GM21723 (cell line): ENCODE data around the gene VDR.
"Not testable (repeated sequence)": the region's sequence is repeated elsewhere in the genome, so short reads cannot be mapped to it uniquely, and the experiment has no call there.

ENCODE experiments used
- ATAC-seq: cut with Tn5 transposase; IDR thresholded peaks from one replicate; pipeline ENCODE4 v1.9.1; 2021; ENCODE audit warnings: mild to moderate bottlenecking, moderate library complexity; ENCODE audit not compliant: unreplicated experiment

VDR gene

GRCh38 chr12:47817272-47818006 lies 87.4 kb downstream of the VDR start:
- ATAC-seq, result no peak

DNA sequence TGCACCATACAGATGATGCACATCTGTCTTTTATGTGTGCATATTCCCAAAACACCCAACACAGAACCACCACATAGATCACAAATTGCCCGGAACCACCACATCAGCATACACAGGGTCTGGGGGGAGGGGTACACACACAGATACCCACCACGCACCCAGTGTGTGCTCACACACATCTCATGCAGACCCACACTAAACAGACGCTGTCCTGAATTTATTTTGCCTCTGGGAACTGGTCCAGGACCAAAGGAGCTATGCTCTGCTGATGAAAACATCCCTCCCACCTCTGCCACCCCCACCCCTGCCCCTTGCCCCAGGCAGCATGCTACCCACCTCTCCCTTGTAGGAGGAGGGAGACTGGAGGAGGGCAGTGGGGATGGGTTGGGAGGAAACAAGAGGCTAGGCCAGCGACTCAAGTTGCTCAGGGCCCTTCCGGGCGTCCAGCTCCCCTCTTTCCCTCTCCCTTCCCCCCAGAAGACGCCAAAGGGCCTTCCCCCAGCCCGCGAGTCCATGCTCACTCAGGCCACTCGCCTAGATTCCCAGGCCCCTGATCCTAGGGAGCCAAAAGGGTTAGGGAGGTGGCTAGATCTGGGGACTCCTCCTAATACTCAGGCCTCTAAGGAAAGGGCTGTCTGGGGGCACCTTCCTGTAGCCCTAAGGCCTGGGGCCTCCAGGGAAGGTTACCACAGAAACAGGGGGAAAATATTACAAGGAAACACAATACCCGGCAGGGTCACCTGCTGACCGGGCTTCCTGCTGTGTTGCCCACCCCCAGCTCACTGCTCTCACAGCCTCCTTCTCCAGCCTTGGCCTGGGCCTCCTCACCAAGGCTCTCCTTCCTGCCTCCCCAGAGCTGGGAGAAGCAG lies 88.2 kb downstream of the VDR start:
- no peak for ATAC-seq

GRCh38 chr12:47815447-47815846 lies 89.3 kb downstream of the VDR start:
- ATAC-seq, result not testable (repeated sequence)

DNA sequence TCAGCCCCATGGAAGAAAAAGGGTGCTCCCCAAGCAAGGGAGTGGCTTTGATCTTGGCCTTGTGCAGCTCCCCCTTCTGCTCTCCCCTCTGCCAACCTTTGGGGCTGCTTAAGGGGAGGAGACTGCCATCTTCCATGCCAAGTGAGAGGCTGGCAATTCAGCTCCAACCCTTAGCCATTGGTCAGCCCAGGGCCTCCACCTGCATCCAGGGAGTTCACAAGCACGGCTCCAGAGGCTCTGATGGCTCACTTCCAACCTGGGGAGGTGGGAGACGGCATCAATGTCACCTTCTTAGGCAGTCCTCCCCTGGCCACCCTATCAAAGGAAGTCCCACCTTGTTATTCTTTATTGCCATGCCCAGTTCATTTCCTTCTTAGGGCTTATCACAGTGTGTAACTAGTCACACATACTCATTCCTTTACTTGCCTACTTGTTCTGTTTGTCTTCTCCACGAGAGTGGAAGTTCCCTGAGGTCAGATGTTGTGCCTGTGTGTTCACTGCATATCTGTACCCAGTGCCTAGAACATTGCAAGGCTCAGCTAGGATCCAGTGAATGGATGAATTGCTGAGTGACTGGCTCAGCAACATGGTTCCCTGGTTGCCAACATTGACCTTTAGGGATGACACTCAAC lies 90.1 kb downstream of the VDR start:
- no peak for ATAC-seq

DNA sequence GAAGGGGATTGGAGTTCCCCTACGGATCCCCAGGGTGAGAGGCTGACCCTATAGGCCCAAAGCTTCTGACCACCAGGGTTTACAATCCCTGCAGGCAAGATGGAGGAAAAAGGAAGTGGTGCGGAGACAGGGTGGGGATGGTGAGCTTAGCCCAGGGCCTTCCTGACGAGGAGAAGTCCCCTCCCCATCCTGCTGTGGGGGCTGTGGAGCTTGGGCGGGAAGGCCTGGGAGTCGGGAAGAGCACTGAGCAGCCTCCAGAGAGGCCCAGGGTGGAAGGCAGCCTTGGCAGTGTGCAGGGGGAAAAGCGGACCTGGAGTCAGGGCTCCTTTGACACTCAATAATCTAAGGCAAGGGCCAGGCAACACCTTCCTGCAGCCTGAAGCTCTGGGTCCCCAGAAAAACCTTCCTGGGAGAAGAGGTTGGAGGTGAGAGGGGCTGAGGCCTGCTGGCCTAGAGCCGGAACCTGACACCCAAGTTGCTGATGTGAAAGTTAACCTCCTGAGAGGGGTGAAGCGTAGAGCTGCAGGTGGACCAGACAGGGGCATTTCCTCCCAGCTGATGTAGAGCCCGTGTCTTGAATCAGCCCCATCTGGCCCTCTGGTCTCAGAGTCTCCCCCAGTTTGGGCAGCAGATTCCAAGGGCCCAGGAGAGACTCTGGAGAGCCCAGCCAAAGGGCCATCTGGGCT lies 91.1 kb downstream of the VDR start:
- peak; percentile 39 for ATAC-seq

GRCh38 chr12:47812797-47813510 lies 91.8 kb downstream of the VDR start:
- ATAC-seq, result peak; percentile 62

DNA sequence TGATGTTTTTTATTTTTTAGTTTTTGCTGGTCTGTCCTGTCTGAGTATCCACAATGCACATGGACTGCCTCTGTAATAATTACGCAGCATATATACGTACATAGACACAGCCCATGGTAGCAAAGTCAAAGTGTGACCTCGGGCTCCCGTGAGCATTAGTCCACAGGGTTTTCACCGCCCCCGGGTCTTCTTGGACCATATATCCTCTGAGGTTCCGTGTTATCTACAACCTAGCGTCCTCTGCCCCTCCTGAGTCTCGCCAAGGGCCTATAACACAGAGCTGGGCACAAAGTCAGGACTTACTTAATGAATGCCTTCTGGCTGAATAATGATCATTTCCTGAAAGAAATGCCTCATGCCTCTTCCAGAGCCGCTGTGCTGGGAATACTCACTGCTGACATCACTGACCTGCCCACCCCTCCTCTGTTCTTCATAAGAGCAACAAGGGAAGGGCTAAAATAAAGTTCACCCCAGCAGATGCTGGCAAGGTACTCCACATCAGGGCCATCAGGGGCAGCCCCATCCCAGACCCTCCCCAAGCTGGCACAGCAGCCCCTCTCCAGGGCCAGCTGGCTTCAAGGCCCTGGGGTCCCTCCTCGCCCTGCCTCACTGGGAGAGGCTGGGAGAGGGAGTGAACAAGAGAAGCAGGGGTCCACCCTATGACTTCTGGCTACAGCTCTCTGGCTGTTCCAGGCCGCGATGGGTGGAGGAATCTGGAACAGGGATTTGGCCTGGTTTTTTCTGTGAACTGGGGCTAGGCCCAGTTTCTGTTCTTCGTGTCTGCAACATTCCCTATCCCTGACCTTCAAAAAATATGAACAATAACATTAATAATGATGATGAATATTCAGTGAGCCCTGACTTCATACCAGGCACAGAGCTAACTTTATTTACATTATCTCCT lies 93.0 kb downstream of the VDR start:
- no peak for ATAC-seq

GRCh38 chr12:47811072-47811396 lies 93.8 kb downstream of the VDR start:
- ATAC-seq, result no peak

DNA sequence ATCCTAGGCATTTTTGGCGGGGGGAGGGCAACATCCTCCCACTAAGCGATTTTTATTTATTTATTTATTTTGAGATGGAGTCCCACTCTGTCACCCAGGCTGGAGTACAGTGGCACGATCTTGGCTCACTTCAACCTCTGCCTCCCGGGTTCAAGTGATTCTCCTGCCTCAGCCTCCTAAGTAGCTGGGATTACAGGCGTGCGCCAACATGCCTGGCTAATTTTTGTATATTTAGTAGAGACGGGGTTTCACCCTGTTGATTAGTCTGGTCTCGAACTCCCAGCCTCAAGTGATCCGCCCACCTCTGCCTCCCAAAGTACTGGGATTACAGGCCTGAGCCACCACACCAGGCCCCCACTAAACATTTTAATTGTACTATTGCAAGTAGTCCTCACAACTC lies 95.3 kb downstream of the VDR start:
- ATAC-seq, result not testable (repeated sequence)

- ATAC-seq, result no peak
These were observed 96.0 kb downstream of the VDR start for GRCh38 chr12:47808574-47809365.

DNA sequence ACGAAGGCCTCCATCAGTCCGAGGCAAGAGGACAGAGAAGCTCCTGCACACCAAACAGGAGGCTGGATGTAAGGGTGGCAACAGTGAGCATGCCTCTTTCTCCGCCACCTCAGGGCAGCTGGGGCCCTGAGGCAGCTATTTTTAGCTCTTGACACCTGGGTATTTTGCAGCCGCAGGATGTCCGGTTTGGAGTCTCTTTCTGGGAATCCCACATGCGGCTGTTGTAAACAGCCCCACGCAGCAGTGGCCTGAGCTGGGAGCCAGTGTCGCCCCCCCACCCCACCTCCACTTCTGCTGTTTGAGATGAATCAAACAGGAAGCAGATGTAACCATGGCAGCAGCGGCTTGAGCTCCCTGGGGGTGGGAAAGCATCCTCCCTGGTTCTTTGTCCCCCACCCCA lies 96.7 kb downstream of the VDR start:
- peak; percentile 51 for ATAC-seq

DNA sequence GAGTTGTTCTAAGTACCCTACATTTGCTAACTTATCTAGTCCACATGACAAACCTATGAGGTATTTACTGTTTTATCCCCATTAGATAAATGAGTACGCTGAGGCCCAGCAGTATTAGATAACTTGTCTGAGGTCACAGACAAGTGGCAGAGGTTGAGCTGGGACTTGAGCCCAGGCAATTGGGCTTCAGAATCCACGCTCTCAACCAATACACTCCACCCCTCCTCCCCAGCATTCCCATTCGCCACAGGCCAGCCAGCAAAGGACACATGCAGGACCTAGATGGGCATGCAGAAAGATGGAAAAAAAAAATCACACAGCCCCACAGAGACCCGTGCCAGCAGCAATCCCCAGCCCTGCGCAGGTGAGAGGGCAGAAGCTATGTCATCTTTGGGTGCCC lies 97.5 kb downstream of the VDR start:
- ATAC-seq, result no peak

- no peak for ATAC-seq
These were observed 99.4 kb downstream of the VDR start for GRCh38 chr12:47805417-47805816.

- no peak for ATAC-seq
These were observed 100.6 kb downstream of the VDR start for GRCh38 chr12:47804171-47804570.

GRCh38 chr12:47803191-47803875 lies 101.5 kb downstream of the VDR start:
- ATAC-seq, result no peak

- ATAC-seq, result no peak
These were observed 102.5 kb downstream of the VDR start for GRCh38 chr12:47802312-47802711.

DNA sequence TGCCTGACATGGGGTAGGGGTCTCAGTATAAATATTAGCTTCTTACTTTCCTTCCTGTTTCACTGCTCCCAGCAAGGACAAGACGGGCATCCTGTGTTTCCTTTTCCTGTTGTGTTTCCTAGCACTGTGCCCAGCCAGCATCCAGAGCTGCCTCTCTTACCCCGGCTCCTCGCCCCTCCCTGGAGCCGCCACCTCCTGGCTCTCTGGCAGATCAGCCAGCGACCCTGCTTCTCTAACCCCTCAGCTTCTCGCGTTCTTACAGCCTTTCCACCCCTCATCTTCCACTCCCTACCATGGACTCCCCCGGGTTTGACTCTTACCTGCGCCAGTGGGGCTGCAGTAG lies 102.9 kb downstream of the VDR start:
- no peak for ATAC-seq

- ATAC-seq, result no peak
These were observed 103.5 kb downstream of the VDR start for GRCh38 chr12:47801170-47801903.
